Panc1 (cell line): ENCODE measurements around the gene RSAD2. TPM values are rescaled to one million over a fixed set of nuclear protein-coding genes. Genes with fewer than 3 reads are reported as not detected.

Source experiments
- ATAC-seq: fragments of 200-7000 bp; cut with Tn5 transposase; 2 replicates; pipeline ENCODE4 v1.9.1; 2020; ENCODE audit warnings: mild to moderate bottlenecking, moderate library complexity
- BruUV-seq: library from RNA; stranded (reverse); fragments of 400-500 nt; replicated peaks from 2 replicates; lab custom pipeline; 2021; lab: Mats Ljungman, UMichigan
- CTCF ChIA-PET: fragments of 300-600 bp; sonication (Branson Sonifier 250); formaldehyde crosslinking; loops from one replicate; lab custom pipeline; 2022; ENCODE audit warnings: antibody characterized with exemption; lab: Charles Lee
- POLR2A ChIA-PET: fragments of 300-600 bp; sonication (Branson Sonifier 250); formaldehyde crosslinking; loops from one replicate; lab custom pipeline; 2022; ENCODE audit warnings: antibody characterized with exemption; lab: Charles Lee
- DNase-seq: peaks from one replicate; pipeline ENCODE4 v3.0.0-alpha.2; 2010; ENCODE audit warnings: low read depth, low spot score
- H3K27ac ChIP-seq: 2 replicates; pipeline ENCODE4 v1.5.1; 2011; ENCODE audit warnings: mild to moderate bottlenecking, low read length, inconsistent platforms
- H3K27me3 ChIP-seq: fragments of 200-500 bp; sonication (Bioruptor generic); 2 replicates; pipeline ENCODE4 v1.6.0; 2014; ENCODE audit warnings: low read length, inconsistent platforms; ENCODE audit not compliant: control insufficient read depth, insufficient read depth
- H3K36me3 ChIP-seq: fragments of 200-500 bp; sonication (Bioruptor generic); 2 replicates; pipeline ENCODE4 v1.5.1; 2014; ENCODE audit warnings: inconsistent platforms, mild to moderate bottlenecking, low read length, moderate library complexity; ENCODE audit not compliant: control insufficient read depth, insufficient read depth
- H3K4me1 ChIP-seq: 2 replicates; pipeline ENCODE4 v1.5.1; 2011; ENCODE audit warnings: inconsistent platforms, mild to moderate bottlenecking, low read length, moderate library complexity; ENCODE audit not compliant: control insufficient read depth, insufficient read depth
- H3K4me3 ChIP-seq, 2 experiments: 2 replicates each; pipeline ENCODE4 v1.5.1; 2011 to 2012; ENCODE audit warnings: low read depth in 2 of 2, low read length in 2 of 2, mild to moderate bottlenecking in 2 of 2, inconsistent platforms in 1 of 2, moderate library complexity in 1 of 2
- H3K9me3 ChIP-seq: fragments of 200-500 bp; sonication (Bioruptor generic); 2 replicates; pipeline ENCODE4 v1.5.1; 2014; ENCODE audit warnings: low read depth, mild to moderate bottlenecking, inconsistent platforms, low read length, moderate library complexity; ENCODE audit not compliant: control insufficient read depth, insufficient read depth
- CTCF ChIP-seq: fragments of 450-650 bp; IDR thresholded peaks from 2 replicates; pipeline ENCODE4 v1.5.1; 2017; ENCODE audit warnings: mild to moderate bottlenecking
- POLR2AphosphoS5 ChIP-seq: IDR thresholded peaks from 2 replicates; pipeline ENCODE4 v1.6.1; 2012; ENCODE audit warnings: mild to moderate bottlenecking, low read depth, low read length, moderate library complexity
- SIN3A ChIP-seq: IDR thresholded peaks from 2 replicates; pipeline ENCODE4 v1.6.1; 2012; ENCODE audit warnings: low read depth, mild to moderate bottlenecking, low read length, moderate library complexity, borderline replicate concordance; ENCODE audit not compliant: insufficient read depth
- TCF7L2 ChIP-seq: IDR thresholded peaks from 2 replicates; pipeline ENCODE4 v1.6.1; 2011; ENCODE audit warnings: mild to moderate bottlenecking, low read depth, low read length, inconsistent platforms
- in situ Hi-C: cut with HindIII; loops from 2 replicates; pipeline ENCODE4 v1.10.0; 2016; ENCODE audit warnings: low sequenced_read_pairs, low pct_unique_long_range_greater_than_20kb
- intact Hi-C: fragments of 100-400 bp; cut with micrococcal nuclease; formaldehyde crosslinking; loops from one replicate; pipeline ENCODE4 v1.10.0; 2022; ENCODE audit not compliant: unreplicated experiment
- total RNA-seq: library from RNA; stranded (reverse); gene quantifications from one replicate; pipeline ENCODE4 v1.2.1, GENCODE V29; 2021; ENCODE audit not compliant: unreplicated experiment
- TF ChIP-seq, protein P1 (sequence below), 2 experiments: IDR thresholded peaks; 2 replicates each; pipeline ENCODE4 v1.6.1; 2011 to 2012; ENCODE audit warnings: low read depth in 2 of 2, control low read depth in 1 of 2, low read length in 1 of 2, mild to moderate bottlenecking in 1 of 2, moderate library complexity in 1 of 2; ENCODE audit not compliant: insufficient read depth in 1 of 2

RSAD2 gene
- total RNA-seq, 1 experiment from 2014 or later, result 0.44 TPM

DNA sequence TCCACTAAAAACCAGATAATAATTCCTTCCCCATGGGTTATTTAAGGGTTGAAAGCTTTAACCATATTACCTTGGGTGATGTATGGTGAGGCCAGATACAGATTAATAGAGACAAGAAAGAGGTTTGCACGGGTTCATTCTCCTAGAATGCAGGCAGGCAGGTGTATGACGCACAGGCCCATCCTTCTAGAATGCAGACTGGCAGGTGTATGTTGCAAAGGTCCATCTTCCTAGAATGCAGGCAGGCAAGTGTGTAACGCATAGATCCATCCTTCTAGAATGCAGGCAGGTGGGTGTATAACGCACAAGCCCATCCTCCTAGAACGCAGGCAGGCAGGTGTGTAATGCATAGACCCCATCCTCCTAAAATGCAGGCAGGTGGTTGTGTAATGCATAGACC lies 3.9 kb downstream of the RSAD2 start:
- ChIA-PET CTCF (no interaction called here), POLR2A (no interaction called here)
- Histone ChIP-seq H3K27ac (no peak overlapping the region), H3K36me3 (no peaks in the 10 kb centered on the region), H3K9me3 (no peaks in the 10 kb centered on the region), H3K4me3 (no peak overlapping the region), H3K4me1 (no peaks in the 10 kb centered on the region), H3K27me3 (peaks cover 4% of the 10 kb centered on the region; the same call in 1 of the 2 replicates)
- no TSS peak for BruUV-seq
- TF ChIP-seq CTCF, result no peak
- TF ChIP-seq, protein P1, sequence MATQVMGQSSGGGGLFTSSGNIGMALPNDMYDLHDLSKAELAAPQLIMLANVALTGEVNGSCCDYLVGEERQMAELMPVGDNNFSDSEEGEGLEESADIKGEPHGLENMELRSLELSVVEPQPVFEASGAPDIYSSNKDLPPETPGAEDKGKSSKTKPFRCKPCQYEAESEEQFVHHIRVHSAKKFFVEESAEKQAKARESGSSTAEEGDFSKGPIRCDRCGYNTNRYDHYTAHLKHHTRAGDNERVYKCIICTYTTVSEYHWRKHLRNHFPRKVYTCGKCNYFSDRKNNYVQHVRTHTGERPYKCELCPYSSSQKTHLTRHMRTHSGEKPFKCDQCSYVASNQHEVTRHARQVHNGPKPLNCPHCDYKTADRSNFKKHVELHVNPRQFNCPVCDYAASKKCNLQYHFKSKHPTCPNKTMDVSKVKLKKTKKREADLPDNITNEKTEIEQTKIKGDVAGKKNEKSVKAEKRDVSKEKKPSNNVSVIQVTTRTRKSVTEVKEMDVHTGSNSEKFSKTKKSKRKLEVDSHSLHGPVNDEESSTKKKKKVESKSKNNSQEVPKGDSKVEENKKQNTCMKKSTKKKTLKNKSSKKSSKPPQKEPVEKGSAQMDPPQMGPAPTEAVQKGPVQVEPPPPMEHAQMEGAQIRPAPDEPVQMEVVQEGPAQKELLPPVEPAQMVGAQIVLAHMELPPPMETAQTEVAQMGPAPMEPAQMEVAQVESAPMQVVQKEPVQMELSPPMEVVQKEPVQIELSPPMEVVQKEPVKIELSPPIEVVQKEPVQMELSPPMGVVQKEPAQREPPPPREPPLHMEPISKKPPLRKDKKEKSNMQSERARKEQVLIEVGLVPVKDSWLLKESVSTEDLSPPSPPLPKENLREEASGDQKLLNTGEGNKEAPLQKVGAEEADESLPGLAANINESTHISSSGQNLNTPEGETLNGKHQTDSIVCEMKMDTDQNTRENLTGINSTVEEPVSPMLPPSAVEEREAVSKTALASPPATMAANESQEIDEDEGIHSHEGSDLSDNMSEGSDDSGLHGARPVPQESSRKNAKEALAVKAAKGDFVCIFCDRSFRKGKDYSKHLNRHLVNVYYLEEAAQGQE (IDR thresholded peaks at IDR 0.05; ENCODE audit: insufficient read depth in 1 of 2, low read depth in 2 of 2, low read length in 1 of 2), result no peak
- no peak for TF ChIP-seq SIN3A
- TF ChIP-seq POLR2AphosphoS5, result no peak
- no peak for TF ChIP-seq TCF7L2
- in situ Hi-C loops (no loop called here), intact Hi-C loops (no loop called here)
- ATAC-seq (no peak), DNase-seq (no peak)

- intact Hi-C loops (no loop called here), in situ Hi-C loops (no loop called here)
- POLR2A ChIA-PET, result no interaction called here
- Histone ChIP-seq H3K36me3 (no peaks in the 10 kb centered on the region), H3K4me3 (no peak overlapping the region), H3K9me3 (no peaks in the 10 kb centered on the region), H3K27me3 (0 out of 2 replicates have a peak, but pooled peaks cover under 1% of the 10 kb centered on the region), H3K4me1 (no peaks in the 10 kb centered on the region), H3K27ac (no peak overlapping the region)
- no TSS peak for BruUV-seq
- CTCF ChIA-PET, result no interaction called here
- no peak for ATAC-seq
- no peak for TF ChIP-seq POLR2AphosphoS5
- TF ChIP-seq, protein P1 (IDR thresholded peaks at IDR 0.05; ENCODE audit: insufficient read depth in 1 of 2, low read depth in 2 of 2, low read length in 1 of 2), result no peak
- no peak for TF ChIP-seq SIN3A
- TF ChIP-seq TCF7L2, result no peak
- TF ChIP-seq CTCF, result no peak
- DNase-seq, result no peak
These were observed 6.0 kb downstream of the RSAD2 start for GRCh38 chr2:6883448-6884122.
